Lung (tissue), 12 donors: ENCODE measurements around the gene WWTR1. TPM values are rescaled to one million over a fixed set of nuclear protein-coding genes. Genes with fewer than 3 reads are reported as not detected.

ENCODE experiments used
- ATAC-seq: fragments of 200-7000 bp; cut with Tn5 transposase; one replicate; pipeline ENCODE4 v1.9.1; 2020; ENCODE audit warnings: moderate number of reproducible peaks; ENCODE audit not compliant: insufficient read depth, low FRiP score
- DNase-seq, 3 donors: peaks; one replicate each; pipeline ENCODE4 v3.0.0-alpha.2; 2013 to 2017
- H3K27ac ChIP-seq, 2 donors: one replicate each; pipeline ENCODE4 v1.5.1; 2013; ENCODE audit warnings: mild to moderate bottlenecking in 2 of 2, moderate library complexity in 2 of 2, control low read depth in 1 of 2, inconsistent platforms in 1 of 2, low read depth in 1 of 2, low read length in 1 of 2
- H3K27me3 ChIP-seq, 3 donors: one replicate each; pipeline ENCODE4 v1.5.1; 2013; ENCODE audit warnings: low read length in 2 of 3; ENCODE audit not compliant: control insufficient read depth in 3 of 3, insufficient read depth in 3 of 3
- H3K36me3 ChIP-seq, 4 donors: one replicate each; pipeline ENCODE4 v1.5.1; 2013; ENCODE audit warnings: low read length in 4 of 4, mild to moderate bottlenecking in 1 of 4, moderate library complexity in 1 of 4; ENCODE audit not compliant: control insufficient read depth in 4 of 4, insufficient read depth in 4 of 4
- H3K4me1 ChIP-seq, 5 donors: one replicate each; pipeline ENCODE4 v1.5.1; 2013; ENCODE audit warnings: low read length in 5 of 5, mild to moderate bottlenecking in 2 of 5, moderate library complexity in 1 of 5; ENCODE audit not compliant: control insufficient read depth in 5 of 5, insufficient read depth in 5 of 5
- H3K4me3 ChIP-seq: one replicate; pipeline ENCODE4 v1.5.1; 2013; ENCODE audit warnings: mild to moderate bottlenecking, control low read depth, moderate library complexity
- H3K9ac ChIP-seq, 2 donors: one replicate each; pipeline ENCODE4 v1.5.1; 2013; ENCODE audit warnings: low read length in 2 of 2, control low read depth in 1 of 2; ENCODE audit not compliant: insufficient read depth in 1 of 2
- H3K9me3 ChIP-seq, 4 donors: one replicate each; pipeline ENCODE4 v1.5.1; 2013; ENCODE audit warnings: low read length in 3 of 4, mild to moderate bottlenecking in 1 of 4, moderate library complexity in 1 of 4; ENCODE audit not compliant: control insufficient read depth in 4 of 4, insufficient read depth in 3 of 4
- WGBS, 2 donors: extraction: QIAGEN DNeasy Blood & Tissue Kit; methylation state at CpG; one replicate each; pipeline ENCODE4 v1.1.7; 2013; 5-methylcytosine and 5-hydroxymethylcytosine counted together
- polyA plus RNA-seq, 2 donors: library from polyadenylated mRNA; stranded (reverse); fragments of 200-250 nt; gene quantifications; one replicate each; pipeline ENCODE4 v1.2.1, GENCODE V29; 2013
- total RNA-seq, 2 donors: library from RNA; depleted of rRNA in 1 of 2; stranded (reverse); fragments of >200 nt in 1 of 2; gene quantifications; one replicate each; pipeline ENCODE4 v1.2.1, GENCODE V29; 2014 to 2021
- TF ChIP-seq, protein P1 (sequence below): IDR thresholded peaks from 2 replicates; pipeline ENCODE4 v1.5.1; 2012; ENCODE audit warnings: mild to moderate bottlenecking; ENCODE audit errors: control extremely low read depth, extremely low read depth
- donor health status: control.
- donor health status: control.
- donor health status: Bipolar disorder and iron deficiency.
- donor health status: healthy.
- donor health status: DM: yes; HTN: yes; CAD: no.

Gene WWTR1
- total and polyA plus RNA-seq, 4 donors: 29.3 to 186 (median 63.4) TPM

DNA sequence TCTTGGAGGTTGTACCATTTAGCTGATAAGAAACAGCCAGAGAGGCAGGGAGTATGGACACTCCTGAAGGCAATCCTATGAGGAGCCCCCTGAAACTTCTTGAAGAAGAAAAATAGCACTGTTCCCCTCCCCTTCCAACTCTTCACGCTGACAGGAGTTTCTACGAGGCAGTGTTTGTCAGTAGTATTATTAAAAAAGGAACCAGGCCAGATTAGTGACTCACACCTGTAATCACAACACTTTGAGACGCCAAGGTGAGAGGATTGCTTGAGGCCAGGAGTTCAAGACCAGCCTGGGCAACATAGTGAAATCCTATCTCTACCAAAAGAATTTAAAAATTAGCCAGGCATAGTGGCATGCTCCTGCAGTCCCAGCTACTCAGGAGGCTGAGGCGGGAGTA is 38.7 kb downstream of the WWTR1 start:
- peak overlapping the region in 1 of 2 donors; percentile 62 for H3K27ac ChIP-seq
- TF ChIP-seq, protein P1, sequence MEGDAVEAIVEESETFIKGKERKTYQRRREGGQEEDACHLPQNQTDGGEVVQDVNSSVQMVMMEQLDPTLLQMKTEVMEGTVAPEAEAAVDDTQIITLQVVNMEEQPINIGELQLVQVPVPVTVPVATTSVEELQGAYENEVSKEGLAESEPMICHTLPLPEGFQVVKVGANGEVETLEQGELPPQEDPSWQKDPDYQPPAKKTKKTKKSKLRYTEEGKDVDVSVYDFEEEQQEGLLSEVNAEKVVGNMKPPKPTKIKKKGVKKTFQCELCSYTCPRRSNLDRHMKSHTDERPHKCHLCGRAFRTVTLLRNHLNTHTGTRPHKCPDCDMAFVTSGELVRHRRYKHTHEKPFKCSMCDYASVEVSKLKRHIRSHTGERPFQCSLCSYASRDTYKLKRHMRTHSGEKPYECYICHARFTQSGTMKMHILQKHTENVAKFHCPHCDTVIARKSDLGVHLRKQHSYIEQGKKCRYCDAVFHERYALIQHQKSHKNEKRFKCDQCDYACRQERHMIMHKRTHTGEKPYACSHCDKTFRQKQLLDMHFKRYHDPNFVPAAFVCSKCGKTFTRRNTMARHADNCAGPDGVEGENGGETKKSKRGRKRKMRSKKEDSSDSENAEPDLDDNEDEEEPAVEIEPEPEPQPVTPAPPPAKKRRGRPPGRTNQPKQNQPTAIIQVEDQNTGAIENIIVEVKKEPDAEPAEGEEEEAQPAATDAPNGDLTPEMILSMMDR: no peak
- no peak overlapping the region for H3K4me3 ChIP-seq
- DNase-seq: no peak
- 40 to 83% methylated on average over 4 of the region's 4 CpGs for WGBS, 2 donors
- no peak overlapping the region for H3K9ac ChIP-seq
- peaks cover 0 to 2% (median 0%) of the 10 kb centered on the region in 4 donors for H3K9me3 ChIP-seq
- H3K4me1 ChIP-seq: peaks cover 0 to 26% (median 0%) of the 10 kb centered on the region in 5 donors
- H3K36me3 ChIP-seq: peaks cover 0 to 2% (median 0%) of the 10 kb centered on the region in 4 donors
- ATAC-seq: no peak
- no peaks in the 10 kb centered on the region for H3K27me3 ChIP-seq

DNA sequence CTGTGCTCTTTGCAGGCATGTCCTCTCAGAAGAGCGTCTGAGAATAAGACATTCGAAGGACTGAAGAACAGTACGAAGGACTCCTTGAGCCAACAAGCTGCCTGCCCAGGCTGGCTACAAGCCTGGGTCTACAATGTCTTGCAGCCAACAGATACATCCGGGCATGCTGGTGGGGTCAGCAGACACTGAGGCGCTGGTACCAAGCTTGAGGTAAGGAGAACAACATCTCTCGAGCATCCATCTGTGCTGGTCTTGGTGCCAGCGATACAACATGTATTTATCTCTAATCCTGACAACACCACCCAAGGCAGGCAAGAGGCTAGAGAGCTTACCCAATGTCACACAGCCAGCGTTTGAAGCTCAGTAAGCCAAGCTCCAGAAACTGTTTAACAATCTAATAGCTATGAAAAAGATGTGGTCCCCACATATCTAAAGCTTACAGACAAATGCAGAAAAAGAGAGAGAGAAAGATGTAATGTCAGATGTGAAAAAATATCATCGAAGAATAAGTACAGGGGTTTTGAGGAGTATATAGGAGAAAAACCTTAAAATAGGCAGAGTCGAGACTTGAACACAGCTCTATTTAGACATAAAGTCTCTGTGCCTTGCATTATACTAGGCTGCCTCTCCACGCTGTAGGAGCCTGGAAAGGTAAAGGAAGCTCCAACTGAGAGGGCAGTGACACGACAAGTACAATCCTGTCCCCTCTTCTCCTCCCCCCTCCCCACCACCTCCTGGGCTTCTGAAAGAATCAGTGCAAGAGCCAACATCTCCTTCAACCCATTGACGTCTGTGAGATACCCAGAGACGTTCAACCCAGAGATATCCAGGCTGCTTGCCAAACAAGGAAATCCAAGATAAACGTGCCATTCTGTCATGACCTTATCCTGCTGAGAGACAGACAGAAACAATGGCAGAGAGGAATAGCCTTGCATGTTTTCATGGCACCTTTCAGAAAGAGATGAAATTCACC is 39.4 kb downstream of the WWTR1 start:
- ATAC-seq (no peak), DNase-seq (no peak)
- Histone ChIP-seq H3K9me3 (peaks cover 0 to 2% (median 0%) of the 10 kb centered on the region in 4 donors), H3K9ac (no peak overlapping the region), H3K4me1 (peaks cover 0 to 22% (median 0%) of the 10 kb centered on the region in 5 donors), H3K27ac (peak overlapping the region; percentile 62 to 64), H3K27me3 (no peaks in the 10 kb centered on the region), H3K36me3 (peaks cover 0 to 2% (median 0%) of the 10 kb centered on the region in 4 donors), H3K4me3 (no peak overlapping the region)
- TF ChIP-seq, protein P1: no peak
- 61 to 72% methylated on average over 15 of the region's 15 CpGs for WGBS, 2 donors

DNA sequence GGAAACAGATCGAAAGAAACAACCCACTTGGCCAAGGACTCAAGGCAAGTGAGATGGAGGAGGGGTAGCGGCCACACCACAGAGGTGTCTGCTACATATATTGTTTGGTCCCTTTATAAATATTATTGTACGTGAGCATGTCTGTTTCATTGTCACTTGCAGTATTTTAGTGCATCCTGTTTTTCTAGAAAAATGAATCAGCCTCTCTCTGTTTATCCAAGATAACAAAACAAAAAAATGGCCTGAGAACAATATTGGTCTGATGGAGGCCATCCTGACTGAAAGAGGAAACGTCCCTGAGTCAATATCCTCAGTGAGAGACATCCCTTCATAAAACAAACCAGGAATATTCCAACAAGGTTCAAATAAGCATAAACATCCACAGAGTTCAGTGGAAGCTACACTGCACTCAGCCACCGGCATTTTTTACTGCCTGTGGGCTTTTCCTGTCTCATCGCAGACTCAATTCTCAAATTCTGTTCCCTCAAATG is 42.0 kb downstream of the WWTR1 start:
- peaks cover 0 to 42% (median 5%) of the 10 kb centered on the region in 5 donors for H3K4me1 ChIP-seq
- peaks cover 0 to 2% (median 0%) of the 10 kb centered on the region in 4 donors for H3K36me3 ChIP-seq
- peak overlapping the region in 1 of 2 donors; percentile 81 for H3K27ac ChIP-seq
- no peaks in the 10 kb centered on the region for H3K27me3 ChIP-seq
- WGBS, 2 donors: 62 to 69% methylated on average over 6 of the region's 6 CpGs
- peaks cover 0 to 2% (median 0%) of the 10 kb centered on the region in 4 donors for H3K9me3 ChIP-seq
- no peak overlapping the region for H3K9ac ChIP-seq
- peak in 2 of 3 donors; percentile 50 to 51 for DNase-seq
- no peak overlapping the region for H3K4me3 ChIP-seq
- TF ChIP-seq, protein P1: no peak
- no peak for ATAC-seq
